ENCODE data around the gene LRRC36. TPM values are rescaled to one million over a fixed set of nuclear protein-coding genes. Genes with fewer than 3 reads are reported as not detected.

The LRRC36 gene
- total RNA-seq, 1 experiment from 2014 or later: not detected

DNA sequence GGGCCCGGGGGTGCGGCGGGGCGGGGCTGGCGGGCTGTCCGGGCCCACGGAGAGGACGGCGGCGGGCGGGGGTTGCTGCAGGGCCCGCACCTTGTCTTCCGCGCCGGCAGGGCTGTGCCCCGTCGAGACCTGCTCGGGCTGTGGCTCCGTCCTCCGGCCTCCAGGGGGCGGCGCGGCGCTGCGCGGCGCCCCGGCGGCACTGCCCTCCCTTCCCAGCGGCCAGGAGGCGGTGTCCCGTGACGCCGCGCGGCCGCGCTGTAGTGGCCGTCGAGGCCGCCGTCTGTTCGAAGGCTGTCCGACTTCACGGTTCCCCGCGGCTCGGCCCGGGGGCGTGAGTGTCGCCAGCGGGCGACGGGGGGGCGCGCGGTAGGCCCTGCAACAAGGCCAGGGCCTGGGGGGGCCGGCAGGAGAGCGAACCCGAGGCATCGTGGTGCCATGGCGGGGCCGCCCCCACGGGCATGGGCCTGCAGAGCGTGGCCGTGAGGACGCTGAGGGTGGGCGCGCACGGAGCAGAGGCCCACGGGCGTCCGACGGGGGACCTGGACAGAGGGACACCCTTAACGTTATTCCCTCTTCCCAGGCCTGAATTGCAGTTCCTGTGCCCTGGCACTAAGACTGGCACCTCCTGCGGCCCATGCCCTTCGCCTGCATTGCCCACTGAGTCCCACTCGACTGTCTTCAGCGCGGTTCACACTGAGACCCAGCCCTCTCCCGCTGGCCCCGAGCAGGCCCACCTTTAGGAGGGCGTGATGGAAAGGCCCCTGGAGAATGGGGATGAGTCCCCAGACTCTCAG is 47.1 kb upstream of the LRRC36 start, which contains the start of gene PLEKHG4:
TSS of gene PLEKHG4 (plus strand) at position 237 of the 794 bp plus-strand sequence. CDS start at position 750, 513 bp downstream.
- POLR2A ChIA-PET (ENCODE audit: unreplicated experiment): no interaction called here

DNA sequence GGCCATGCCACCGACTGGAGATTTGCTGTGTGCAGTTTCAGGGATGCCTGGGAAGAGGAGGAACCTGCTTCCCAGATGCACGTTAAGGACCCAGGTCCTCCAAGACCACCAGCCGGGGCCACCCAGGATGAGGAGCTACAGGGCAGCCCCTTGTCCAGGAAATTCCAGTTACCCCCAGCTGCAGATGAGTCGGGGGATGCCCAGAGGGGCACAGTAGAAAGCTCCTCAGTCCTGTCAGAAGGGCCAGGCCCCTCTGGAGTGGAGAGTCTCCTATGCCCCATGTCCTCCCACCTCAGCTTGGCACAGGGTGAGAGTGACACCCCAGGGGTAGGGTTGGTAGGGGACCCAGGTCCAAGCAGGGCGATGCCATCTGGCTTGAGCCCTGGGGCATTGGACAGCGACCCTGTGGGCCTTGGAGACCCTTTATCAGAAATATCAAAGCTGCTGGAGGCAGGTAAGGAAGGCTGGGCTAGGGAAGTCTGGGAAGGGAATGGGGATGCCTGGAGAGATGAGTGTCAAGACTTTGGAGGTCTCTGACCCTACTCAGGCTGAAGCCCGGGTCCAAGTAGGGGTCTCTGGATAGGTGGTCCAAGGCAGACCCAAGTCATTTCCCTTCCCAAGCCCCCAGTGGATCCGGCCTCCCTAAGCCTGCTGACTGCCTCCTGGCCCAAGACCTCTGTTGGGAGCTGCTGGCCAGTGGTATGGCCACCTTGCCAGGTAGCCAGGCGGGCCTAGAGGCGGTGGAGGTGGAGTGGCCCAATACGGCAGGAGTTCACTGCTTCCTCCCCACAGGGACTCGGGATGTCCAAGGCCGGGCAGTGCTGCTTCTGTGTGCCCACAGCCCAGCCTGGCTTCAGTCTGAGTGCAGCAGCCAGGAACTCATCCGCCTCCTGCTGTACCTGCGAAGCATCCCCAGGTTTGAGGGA is 46.3 kb upstream of the LRRC36 start:
- POLR2A ChIA-PET (ENCODE audit: unreplicated experiment): no interaction called here

More for the DNA sequence above, 47.1 kb upstream of the LRRC36 start, which contains the start of gene PLEKHG4:
- intact Hi-C loops (cut with micrococcal nuclease): loop anchor here (5.0 kb wide), 1 partner anchor 68 kb away; no protein-coding TSS in a partner anchor
- 0 out of 2 replicates have a peak, but pooled peaks cover 4% of the 10 kb centered on the region for H3K36me3 ChIP-seq (ENCODE audit: low read depth, low read length)
- no peaks in the 10 kb centered on the region for H3K9me2 ChIP-seq (replicated peaks; ENCODE audit: low read length)
- H3K9me3 ChIP-seq (ENCODE audit: low read length): no peaks in the 10 kb centered on the region
- H3K4me1 ChIP-seq (ENCODE audit: insufficient read depth, low read length): peaks cover 23% of the 10 kb centered on the region
- no peaks in the 10 kb centered on the region for H4K20me1 ChIP-seq (ENCODE audit: low read length)
- no peaks in the 10 kb centered on the region for H3K27me3 ChIP-seq (ENCODE audit: low read length)
- BruUV-seq (replicated peaks): no TSS peak
- TF ChIP-seq, protein P1, sequence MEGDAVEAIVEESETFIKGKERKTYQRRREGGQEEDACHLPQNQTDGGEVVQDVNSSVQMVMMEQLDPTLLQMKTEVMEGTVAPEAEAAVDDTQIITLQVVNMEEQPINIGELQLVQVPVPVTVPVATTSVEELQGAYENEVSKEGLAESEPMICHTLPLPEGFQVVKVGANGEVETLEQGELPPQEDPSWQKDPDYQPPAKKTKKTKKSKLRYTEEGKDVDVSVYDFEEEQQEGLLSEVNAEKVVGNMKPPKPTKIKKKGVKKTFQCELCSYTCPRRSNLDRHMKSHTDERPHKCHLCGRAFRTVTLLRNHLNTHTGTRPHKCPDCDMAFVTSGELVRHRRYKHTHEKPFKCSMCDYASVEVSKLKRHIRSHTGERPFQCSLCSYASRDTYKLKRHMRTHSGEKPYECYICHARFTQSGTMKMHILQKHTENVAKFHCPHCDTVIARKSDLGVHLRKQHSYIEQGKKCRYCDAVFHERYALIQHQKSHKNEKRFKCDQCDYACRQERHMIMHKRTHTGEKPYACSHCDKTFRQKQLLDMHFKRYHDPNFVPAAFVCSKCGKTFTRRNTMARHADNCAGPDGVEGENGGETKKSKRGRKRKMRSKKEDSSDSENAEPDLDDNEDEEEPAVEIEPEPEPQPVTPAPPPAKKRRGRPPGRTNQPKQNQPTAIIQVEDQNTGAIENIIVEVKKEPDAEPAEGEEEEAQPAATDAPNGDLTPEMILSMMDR (conservative IDR thresholded peaks at IDR 0.05; ENCODE audit: low read depth, low read length): peak; percentile 54
- no peak for TF ChIP-seq EZH2phosphoT487 (IDR thresholded peaks at IDR 0.05; ENCODE audit: borderline replicate concordance, low read length)
- ATAC-seq (peak; percentile 72), DNase-seq (peak; percentile 74)
- H3K4me2 ChIP-seq (ENCODE audit: low read length): peak within 1 kb of the TSS; percentile 92
- peak within 1 kb of the TSS; percentile 99 for H3K27ac ChIP-seq (ENCODE audit: low read length)
- H2AFZ ChIP-seq (ENCODE audit: low read length): peak within 1 kb of the TSS; percentile 65
- H3K79me2 ChIP-seq (ENCODE audit: low read length): peaks cover 6% of the 10 kb centered on the region; the same call in 1 of the 2 replicates
- H3K4me3 ChIP-seq (ENCODE audit: low read length): peak within 1 kb of the TSS; percentile 71
- H3F3A ChIP-seq (ENCODE audit: low read length, unreplicated experiment): no peaks in the 10 kb centered on the region
- CTCF ChIA-PET: no interaction called here
- H3K9ac ChIP-seq (ENCODE audit: low read length): peak within 1 kb of the TSS; percentile 86

More for the DNA sequence above, 46.3 kb upstream of the LRRC36 start:
- no peaks in the 10 kb centered on the region for H3K9me2 ChIP-seq (replicated peaks; ENCODE audit: low read length)
- H3K4me3 ChIP-seq (ENCODE audit: low read length): no peak overlapping the region
- DNase-seq (no peak), ATAC-seq (no peak)
- no peak overlapping the region for H2AFZ ChIP-seq (ENCODE audit: low read length)
- TSS peak; percentile 38 for BruUV-seq (replicated peaks)
- no peak overlapping the region for H3K27ac ChIP-seq (ENCODE audit: low read length)
- H3K4me1 ChIP-seq (ENCODE audit: insufficient read depth, low read length): peaks cover 23% of the 10 kb centered on the region
- H3K36me3 ChIP-seq (ENCODE audit: low read depth, low read length): 0 out of 2 replicates have a peak, but pooled peaks cover 4% of the 10 kb centered on the region
- H3K27me3 ChIP-seq (ENCODE audit: low read length): no peaks in the 10 kb centered on the region
- no peak overlapping the region for H3K4me2 ChIP-seq (ENCODE audit: low read length)
- H3K9ac ChIP-seq (ENCODE audit: low read length): no peak overlapping the region
- peaks cover 6% of the 10 kb centered on the region; the same call in 1 of the 2 replicates for H3K79me2 ChIP-seq (ENCODE audit: low read length)
- no peaks in the 10 kb centered on the region for H4K20me1 ChIP-seq (ENCODE audit: low read length)
- H3F3A ChIP-seq (ENCODE audit: low read length, unreplicated experiment): no peaks in the 10 kb centered on the region
- TF ChIP-seq, protein P1 (conservative IDR thresholded peaks at IDR 0.05; ENCODE audit: low read depth, low read length): no peak
- TF ChIP-seq EZH2phosphoT487 (IDR thresholded peaks at IDR 0.05; ENCODE audit: borderline replicate concordance, low read length) (no peak), EZH2 (IDR thresholded peaks at IDR 0.05; ENCODE audit: low read length, unreplicated experiment) (no peak)
- H3K9me3 ChIP-seq (ENCODE audit: low read length): no peaks in the 10 kb centered on the region
- intact Hi-C loops (cut with micrococcal nuclease): no loop called here
- CTCF ChIA-PET: no interaction called here

Measured in PC-3 (cell line).